Gastrocnemius medialis (tissue), 4 donors: ENCODE measurements around the gene FCMR.

Experiments
- CTCF ChIP-seq, 5 experiments: fragments of 450-650 bp in 3 of 5; fragments of 200-600 bp in 2 of 5; sonication (generic) in 2 of 5; IDR thresholded peaks in 4 of 5; conservative IDR thresholded peaks in 1 of 5; 1 replicate in 4 of 5; 2 replicates in 1 of 5; pipeline ENCODE4 v1.5.1; 2016 to 2019; ENCODE audit warnings: antibody characterized with exemption in 5 of 5, mild to moderate bottlenecking in 3 of 5, moderate library complexity in 3 of 5
- POLR2A ChIP-seq, 2 donors: fragments of 450-650 bp; IDR thresholded peaks; one replicate each; pipeline ENCODE4 v1.6.1; 2017; ENCODE audit warnings: antibody characterized with exemption in 2 of 2, mild to moderate bottlenecking in 2 of 2, moderate library complexity in 2 of 2

GRCh38 chr1:206867239-206867638, 54.5 kb downstream of the FCMR start:
- TF ChIP-seq CTCF (IDR thresholded peaks at IDR 0.05 in 4 of 5, conservative IDR thresholded peaks at IDR 0.05 in 1 of 5) (no peak), POLR2A (IDR thresholded peaks at IDR 0.05) (no peak)
